ENCODE data around the gene TSPEAR. TPM values are rescaled to one million over a fixed set of nuclear protein-coding genes. Genes with fewer than 3 reads are reported as not detected.
"Not testable (repeated sequence)": the region's sequence is repeated elsewhere in the genome, so short reads cannot be mapped to it uniquely, and the experiment has no call there.

Gene TSPEAR
- total RNA-seq, 2 donors from 2014 or later = not detected

DNA sequence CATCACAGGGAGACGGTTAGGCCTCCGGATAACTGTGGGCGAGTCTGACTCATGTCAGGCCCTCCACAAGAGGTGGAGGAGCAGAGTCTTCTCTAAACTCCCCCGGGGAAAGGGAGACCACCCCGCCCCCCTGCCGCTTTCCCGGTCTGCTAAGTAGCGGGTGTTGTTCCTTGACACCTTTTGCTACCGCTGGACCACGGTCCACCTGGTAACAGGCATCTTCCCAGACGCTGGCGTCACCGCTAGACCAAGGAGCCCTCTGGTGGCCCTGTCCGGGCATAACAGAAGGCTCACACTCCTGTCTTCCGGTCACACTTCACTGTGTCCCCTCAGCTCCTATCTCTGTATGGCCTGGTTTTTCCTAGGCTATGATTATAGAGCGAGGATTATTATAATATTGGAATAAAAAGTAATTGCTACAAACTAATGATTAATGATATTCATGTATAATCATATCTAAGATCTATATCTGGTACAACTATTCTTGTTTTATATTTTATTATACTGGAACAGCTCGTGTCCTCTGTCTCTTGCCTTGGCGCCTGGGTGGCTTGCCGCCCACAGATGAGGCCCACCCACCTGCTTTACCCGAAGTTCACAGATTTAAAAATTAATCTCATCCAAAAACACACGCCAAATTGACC is 231.7 kb downstream of the TSPEAR start:
- H3K27me3 ChIP-seq (replicated peaks; ENCODE audit: insufficient read depth); H3K36me3 ChIP-seq; DNase-seq (ENCODE audit: low spot score); ATAC-seq (ENCODE audit: insufficient number of reproducible peaks, low FRiP score, low read depth); H3K4me3 ChIP-seq; H3K4me1 ChIP-seq (ENCODE audit: control insufficient read depth in 1 of 2, low read depth in 2 of 2); H3K27ac ChIP-seq; H3K9me3 ChIP-seq: not testable (repeated sequence)
- TF ChIP-seq, protein P1, sequence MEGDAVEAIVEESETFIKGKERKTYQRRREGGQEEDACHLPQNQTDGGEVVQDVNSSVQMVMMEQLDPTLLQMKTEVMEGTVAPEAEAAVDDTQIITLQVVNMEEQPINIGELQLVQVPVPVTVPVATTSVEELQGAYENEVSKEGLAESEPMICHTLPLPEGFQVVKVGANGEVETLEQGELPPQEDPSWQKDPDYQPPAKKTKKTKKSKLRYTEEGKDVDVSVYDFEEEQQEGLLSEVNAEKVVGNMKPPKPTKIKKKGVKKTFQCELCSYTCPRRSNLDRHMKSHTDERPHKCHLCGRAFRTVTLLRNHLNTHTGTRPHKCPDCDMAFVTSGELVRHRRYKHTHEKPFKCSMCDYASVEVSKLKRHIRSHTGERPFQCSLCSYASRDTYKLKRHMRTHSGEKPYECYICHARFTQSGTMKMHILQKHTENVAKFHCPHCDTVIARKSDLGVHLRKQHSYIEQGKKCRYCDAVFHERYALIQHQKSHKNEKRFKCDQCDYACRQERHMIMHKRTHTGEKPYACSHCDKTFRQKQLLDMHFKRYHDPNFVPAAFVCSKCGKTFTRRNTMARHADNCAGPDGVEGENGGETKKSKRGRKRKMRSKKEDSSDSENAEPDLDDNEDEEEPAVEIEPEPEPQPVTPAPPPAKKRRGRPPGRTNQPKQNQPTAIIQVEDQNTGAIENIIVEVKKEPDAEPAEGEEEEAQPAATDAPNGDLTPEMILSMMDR (IDR thresholded peaks at IDR 0.05) = peak; percentile 58

DNA sequence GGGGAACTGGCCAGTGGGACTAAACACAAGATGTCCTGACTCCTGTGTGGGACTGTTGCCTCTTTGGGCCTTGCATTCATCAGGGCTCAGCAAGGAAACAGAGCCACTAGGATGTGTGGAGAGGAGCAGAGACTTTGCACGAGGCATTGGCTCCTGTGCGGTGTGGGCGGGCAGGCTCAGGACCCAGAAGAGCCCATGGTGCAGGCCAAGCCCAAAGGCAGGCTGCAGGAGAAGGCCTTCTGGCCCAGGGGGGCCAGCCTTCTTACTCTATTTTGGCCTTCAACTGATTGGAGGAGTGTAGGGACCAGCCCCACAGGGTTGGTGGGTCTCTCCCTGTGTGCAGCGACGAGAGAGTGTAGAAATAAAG is 232.6 kb downstream of the TSPEAR start:
- no peaks in the 10 kb centered on the region for H3K27me3 ChIP-seq (replicated peaks; ENCODE audit: insufficient read depth)
- H3K4me3 ChIP-seq = no peak overlapping the region
- no peak for DNase-seq (ENCODE audit: low spot score)
- H3K36me3 ChIP-seq = no peaks in the 10 kb centered on the region
- H3K9me3 ChIP-seq = no peaks in the 10 kb centered on the region
- TF ChIP-seq, protein P1 (IDR thresholded peaks at IDR 0.05) = no peak
- ATAC-seq (ENCODE audit: insufficient number of reproducible peaks, low FRiP score, low read depth) = no peak
- no peak overlapping the region for H3K27ac ChIP-seq
- H3K4me1 ChIP-seq (ENCODE audit: control insufficient read depth in 1 of 2, low read depth in 2 of 2) = no peaks in the 10 kb centered on the region

DNA sequence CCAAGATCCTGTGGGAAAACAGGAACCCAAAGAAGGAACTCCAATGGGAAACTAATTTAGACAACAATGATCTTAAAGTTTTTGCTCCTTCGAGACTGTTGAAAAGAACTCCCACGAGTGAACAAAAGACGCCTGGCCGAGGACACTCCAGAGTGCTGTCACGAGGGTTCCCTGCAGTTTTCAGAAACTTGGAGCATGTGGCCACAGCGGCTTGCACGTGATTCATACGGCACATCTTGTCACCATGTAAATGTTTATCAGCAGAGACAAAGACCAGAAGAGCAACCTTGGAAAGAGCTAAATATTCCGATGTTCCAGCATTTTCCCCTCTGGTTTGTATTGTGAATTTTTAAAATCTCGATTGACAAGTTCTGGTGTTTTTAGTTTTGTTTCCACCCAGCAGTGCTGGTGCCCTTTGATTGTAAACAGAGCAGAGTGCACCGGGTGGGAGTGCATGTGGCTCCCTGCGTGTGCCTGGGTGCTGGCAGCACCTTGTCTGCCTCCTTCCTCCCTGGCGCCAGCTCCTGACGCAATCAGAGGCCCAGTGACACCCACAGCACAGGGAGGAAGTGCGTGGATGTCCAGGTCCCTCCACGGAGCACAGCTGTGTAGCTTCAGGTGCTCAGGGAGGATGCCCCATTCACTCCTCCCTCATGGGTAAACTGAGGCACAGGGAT is 233.1 kb downstream of the TSPEAR start:
- ATAC-seq (ENCODE audit: insufficient number of reproducible peaks, low FRiP score, low read depth) = no peak
- no peaks in the 10 kb centered on the region for H3K36me3 ChIP-seq
- no peak for DNase-seq (ENCODE audit: low spot score)
- TF ChIP-seq, protein P1 (IDR thresholded peaks at IDR 0.05) = no peak
- no peak overlapping the region for H3K4me3 ChIP-seq
- H3K4me1 ChIP-seq (ENCODE audit: control insufficient read depth in 1 of 2, low read depth in 2 of 2) = no peaks in the 10 kb centered on the region
- H3K27me3 ChIP-seq (replicated peaks; ENCODE audit: insufficient read depth) = no peaks in the 10 kb centered on the region
- no peaks in the 10 kb centered on the region for H3K9me3 ChIP-seq
- no peak overlapping the region for H3K27ac ChIP-seq

DNA sequence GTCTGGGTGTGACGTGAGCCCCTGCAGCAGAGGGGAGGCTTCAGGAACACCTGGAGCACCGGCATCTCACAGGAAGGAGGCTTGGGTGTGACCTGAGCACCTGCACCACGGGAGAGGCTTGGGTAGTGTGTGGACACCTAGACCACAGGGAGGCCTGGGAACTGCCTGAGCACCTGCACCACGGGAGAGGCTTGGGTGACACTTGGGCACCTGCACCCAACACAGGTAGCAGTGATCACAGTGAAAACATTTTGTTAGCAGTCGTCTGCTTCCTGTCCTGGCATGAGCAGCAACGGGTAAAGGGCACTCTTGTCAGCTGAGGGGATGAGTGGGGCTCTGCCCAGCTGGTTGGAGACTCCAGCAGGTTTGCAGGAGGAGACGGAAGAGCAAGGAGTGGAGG is 233.7 kb downstream of the TSPEAR start:
- ATAC-seq (ENCODE audit: insufficient number of reproducible peaks, low FRiP score, low read depth) = no peak
- H3K4me3 ChIP-seq = no peak overlapping the region
- no peaks in the 10 kb centered on the region for H3K4me1 ChIP-seq (ENCODE audit: control insufficient read depth in 1 of 2, low read depth in 2 of 2)
- DNase-seq (ENCODE audit: low spot score) = no peak
- no peaks in the 10 kb centered on the region for H3K36me3 ChIP-seq
- H3K27me3 ChIP-seq (replicated peaks; ENCODE audit: insufficient read depth) = no peaks in the 10 kb centered on the region
- TF ChIP-seq, protein P1 (IDR thresholded peaks at IDR 0.05) = no peak
- no peaks in the 10 kb centered on the region for H3K9me3 ChIP-seq
- H3K27ac ChIP-seq = no peak overlapping the region

DNA sequence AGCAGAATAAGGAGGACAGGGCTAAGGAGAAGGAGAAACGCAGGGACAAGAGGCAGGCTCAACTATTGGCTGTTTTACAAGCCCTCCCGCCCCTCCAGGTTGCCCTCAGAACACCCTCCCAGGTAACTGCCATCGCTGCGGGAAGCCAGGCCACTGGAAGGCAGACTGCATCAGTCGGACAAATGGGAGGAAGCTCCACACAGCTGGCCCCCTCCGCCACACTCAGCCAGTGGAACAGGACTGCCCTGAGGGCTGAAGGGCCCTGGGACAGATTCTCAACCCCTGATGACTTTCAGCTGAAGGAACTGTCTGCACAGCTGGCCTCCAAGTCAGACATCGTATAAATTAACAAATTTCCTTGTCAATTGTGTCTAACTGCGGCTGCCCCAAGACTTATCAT is 234.2 kb downstream of the TSPEAR start:
- no peak overlapping the region for H3K4me3 ChIP-seq
- H3K27me3 ChIP-seq (replicated peaks; ENCODE audit: insufficient read depth) = no peaks in the 10 kb centered on the region
- H3K36me3 ChIP-seq = no peaks in the 10 kb centered on the region
- H3K4me1 ChIP-seq (ENCODE audit: control insufficient read depth in 1 of 2, low read depth in 2 of 2) = no peaks in the 10 kb centered on the region
- TF ChIP-seq, protein P1 (IDR thresholded peaks at IDR 0.05) = no peak
- DNase-seq (ENCODE audit: low spot score) = no peak
- ATAC-seq (ENCODE audit: insufficient number of reproducible peaks, low FRiP score, low read depth) = no peak
- H3K9me3 ChIP-seq = no peaks in the 10 kb centered on the region
- H3K27ac ChIP-seq = no peak overlapping the region
